ENCODE results near the gene NRXN3. TPM values are rescaled to one million over a fixed set of nuclear protein-coding genes. Genes with fewer than 3 reads are reported as not detected.

NRXN3 gene
- total and polyA plus RNA-seq, 2 of the 13 experiments (the other 11 are each of a cell fraction or from before 2014, with no cell fraction given), result 0.03 TPM; not detected in 1

GRCh38 chr14:79820866-79821535 is 1650.8 kb downstream of the NRXN3 start:
- ATAC-seq, result no peak
- FAIRE-seq, result no peak
- POLR2A ChIA-PET, result no interaction called here
- WGBS (ENCODE audit: low lambda C conversion rate), result 4% methylated on average over 1 of the region's 1 CpG
- no peaks in the 10 kb centered on the region for H3K27me3 ChIP-seq (ENCODE audit: control insufficient read depth in 1 of 2, insufficient read depth in 2 of 2, low read length in 2 of 2)
- no peak overlapping the region for H3K4me2 ChIP-seq (ENCODE audit: low read depth, low read length)
- H3K9ac ChIP-seq (ENCODE audit: insufficient read depth, low read depth, low read length), result no peak overlapping the region
- intact Hi-C loops (cut with micrococcal nuclease; ENCODE audit: unreplicated experiment) (no loop called here), in situ Hi-C loops (cut with HindIII; ENCODE audit: extremely low pct_ligation_motif_present, low pct_unique_long_range_greater_than_20kb) (no loop called here)
- BruUV-seq (replicated peaks), result no TSS peak
- no peak overlapping the region for H3K27ac ChIP-seq (ENCODE audit: extremely low read length, insufficient read depth, low read length)
- H3K9me3 ChIP-seq (ENCODE audit: low read length), result peaks cover 78% of the 10 kb centered on the region
- H3K4me1 ChIP-seq (ENCODE audit: insufficient read depth, low read length), result no peaks in the 10 kb centered on the region
- no peak overlapping the region for H2AFZ ChIP-seq (ENCODE audit: low read length)
- H3K4me3 ChIP-seq (replicated peaks in 1 of 3; ENCODE audit: insufficient read depth in 1 of 3, low read depth in 2 of 3, low read length in 3 of 3), result no peak overlapping the region
- no peak for TF ChIP-seq GATAD1 (CRISPR knock-in tag; IDR thresholded peaks at IDR 0.05)
- no peak for TF ChIP-seq ZNF598 (CRISPR knock-in tag; IDR thresholded peaks at IDR 0.05; ENCODE audit: borderline replicate concordance)
- TF ChIP-seq HMGXB3 (CRISPR knock-in tag; IDR thresholded peaks at IDR 0.05; ENCODE audit: borderline replicate concordance), result no peak
- no peak for TF ChIP-seq EZH2 (conservative IDR thresholded peaks at IDR 0.05; ENCODE audit: low read depth, low read length)
- no peak for TF ChIP-seq BRCA1 (CRISPR knock-in tag; IDR thresholded peaks at IDR 0.05)
- no peak for TF ChIP-seq ZBTB10 (CRISPR knock-in tag; IDR thresholded peaks at IDR 0.05; ENCODE audit: borderline replicate concordance)
- no peak for TF ChIP-seq NFE2L2 (IDR thresholded peaks at IDR 0.05; ENCODE audit: low read length)
- no peak for TF ChIP-seq ATF7-NPFF (CRISPR knock-in tag; IDR thresholded peaks at IDR 0.05; ENCODE audit: low read depth)
- no peak for TF ChIP-seq CCAR2 (optimal IDR thresholded peaks at IDR 0.05; ENCODE audit: low read depth, low read length)
- no peak for TF ChIP-seq ZEB1 (IDR thresholded peaks at IDR 0.05; ENCODE audit: insufficient replicate concordance, low read depth)
- TF ChIP-seq SRSF9 (IDR thresholded peaks at IDR 0.05; ENCODE audit: borderline replicate concordance, insufficient read depth, low read depth, low read length, poor library complexity, severe bottlenecking), result no peak
- no peak for TF ChIP-seq ZNF12 (CRISPR knock-in tag; IDR thresholded peaks at IDR 0.05)
- TF ChIP-seq NFATC3 (CRISPR knock-in tag; IDR thresholded peaks at IDR 0.05), result no peak
- TF ChIP-seq SOX13 (IDR thresholded peaks at IDR 0.05), result no peak
- no peak for TF ChIP-seq SOX13 (CRISPR knock-in tag; conservative IDR thresholded peaks at IDR 0.05 in 1 of 2, IDR thresholded peaks at IDR 0.05 in 1 of 2)
- no peak for TF ChIP-seq MYNN (CRISPR knock-in tag; IDR thresholded peaks at IDR 0.05; ENCODE audit: low read depth)
- H4K20me1 ChIP-seq (ENCODE audit: insufficient read depth, low read length), result no peaks in the 10 kb centered on the region
- CTCF ChIA-PET (ENCODE audit: low intra/inter-chr PET ratio, low total read pairs), result no interaction called here
- H3K79me2 ChIP-seq (ENCODE audit: insufficient read depth, low read length), result no peaks in the 10 kb centered on the region
- H3K36me3 ChIP-seq (replicated peaks in 1 of 2; ENCODE audit: control insufficient read depth in 1 of 2, insufficient read depth in 2 of 2, low read length in 2 of 2), result no peaks in the 10 kb centered on the region
- DNase-seq (ENCODE audit: low spot score), result no peak

All from HepG2 (cell line).